Measurements from ENCODE around the gene POU6F2.
A peak's percentile ranks its signal among the peaks of the same experiment; 100 is the strongest.

POU6F2 gene

GRCh38 chr7:39265641-39266591 lies 288.2 kb downstream of the POU6F2 start:
- DNase-seq, result no peak

GRCh38 chr7:39269034-39269433 lies 291.3 kb downstream of the POU6F2 start:
- DNase-seq, result no peak

DNA sequence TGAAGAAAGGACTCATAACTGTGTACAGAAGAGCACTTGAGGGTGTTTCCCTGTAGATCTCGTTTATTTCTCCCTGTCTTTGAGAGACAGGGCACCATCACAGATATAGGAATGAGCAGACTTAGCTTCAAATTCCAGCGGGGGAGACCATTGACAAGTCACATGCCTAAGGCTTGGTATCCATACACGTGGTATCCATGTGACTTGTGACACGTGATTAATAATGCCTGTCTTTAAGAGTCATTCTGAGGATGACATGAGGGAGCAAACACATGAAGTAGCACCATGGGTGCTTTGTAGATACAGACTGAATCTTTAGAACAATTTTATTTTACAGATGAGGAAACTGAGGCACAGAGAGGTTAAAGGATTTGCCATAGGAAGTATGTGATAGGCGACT lies 292.3 kb downstream of the POU6F2 start:
- no peak for DNase-seq

GRCh38 chr7:39271402-39271801 lies 293.7 kb downstream of the POU6F2 start:
- DNase-seq, result peak; percentile 44

GRCh38 chr7:39272111-39272510 lies 294.4 kb downstream of the POU6F2 start:
- no peak for DNase-seq

GRCh38 chr7:39272691-39273090 lies 295.0 kb downstream of the POU6F2 start:
- DNase-seq, result no peak

DNA sequence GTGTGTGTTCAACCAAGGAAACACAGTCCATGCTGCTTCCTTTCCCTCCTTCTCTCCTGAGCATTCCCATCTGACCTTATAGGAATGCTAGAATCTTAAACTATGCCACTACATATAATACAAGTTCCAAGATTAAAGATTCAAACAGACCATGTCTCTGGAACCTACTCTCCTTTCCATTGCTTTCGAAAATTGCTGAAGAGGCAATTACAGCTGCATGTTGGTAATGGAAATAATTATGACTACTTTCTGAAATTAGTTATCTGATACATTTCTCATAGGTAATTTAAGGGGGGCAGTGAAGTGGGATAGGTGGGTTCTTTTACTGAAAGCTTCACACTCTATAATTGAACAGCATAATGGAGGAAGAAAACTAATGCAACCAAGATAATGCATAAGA lies 302.6 kb downstream of the POU6F2 start:
- DNase-seq, result no peak

- no peak for DNase-seq
Measured at GRCh38 chr7:39285256-39285655, 307.5 kb downstream of the POU6F2 start.

- DNase-seq, result no peak
Measured at GRCh38 chr7:39288303-39288702, 310.6 kb downstream of the POU6F2 start.

DNA sequence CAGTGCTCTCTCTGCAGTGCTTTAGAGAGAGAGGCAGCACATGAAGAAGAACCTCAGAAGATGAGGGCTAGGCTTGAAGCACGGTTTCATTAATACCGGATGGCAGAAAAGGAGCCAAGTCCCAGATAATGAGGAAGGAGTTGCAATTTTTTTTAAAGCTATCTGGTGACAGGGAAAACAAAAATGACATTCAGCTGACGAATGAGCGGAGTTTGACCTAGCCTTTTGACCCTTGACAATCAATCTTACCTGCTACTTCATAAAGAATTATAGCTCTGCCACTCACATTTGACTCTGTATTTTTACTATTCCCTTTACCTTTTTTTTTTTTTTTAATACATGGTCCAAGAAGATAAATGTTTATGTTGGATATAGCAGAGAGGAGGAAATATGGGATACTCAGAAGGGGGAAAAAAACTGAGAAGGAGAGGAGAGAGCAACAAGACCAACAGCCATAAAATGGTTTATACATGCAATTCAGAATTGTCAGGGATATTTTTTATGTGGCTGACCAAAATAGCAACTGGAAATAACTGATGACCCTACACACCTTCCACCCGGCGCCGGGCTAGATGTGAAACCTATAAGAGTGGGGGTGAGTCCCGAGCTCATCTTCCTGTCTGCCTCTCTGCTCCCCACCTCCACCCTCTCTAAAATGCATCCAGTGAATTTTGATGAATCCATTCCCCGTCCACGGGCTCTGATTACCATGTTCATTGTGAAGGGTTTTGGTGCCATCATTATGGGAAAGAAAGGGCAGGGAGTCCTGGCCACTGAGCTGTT lies 314.1 kb downstream of the POU6F2 start:
- DNase-seq, result no peak

- no peak for DNase-seq
Measured at GRCh38 chr7:39293056-39293823, 315.5 kb downstream of the POU6F2 start.

GRCh38 chr7:39294022-39294421 lies 316.3 kb downstream of the POU6F2 start:
- no peak for DNase-seq

DNA sequence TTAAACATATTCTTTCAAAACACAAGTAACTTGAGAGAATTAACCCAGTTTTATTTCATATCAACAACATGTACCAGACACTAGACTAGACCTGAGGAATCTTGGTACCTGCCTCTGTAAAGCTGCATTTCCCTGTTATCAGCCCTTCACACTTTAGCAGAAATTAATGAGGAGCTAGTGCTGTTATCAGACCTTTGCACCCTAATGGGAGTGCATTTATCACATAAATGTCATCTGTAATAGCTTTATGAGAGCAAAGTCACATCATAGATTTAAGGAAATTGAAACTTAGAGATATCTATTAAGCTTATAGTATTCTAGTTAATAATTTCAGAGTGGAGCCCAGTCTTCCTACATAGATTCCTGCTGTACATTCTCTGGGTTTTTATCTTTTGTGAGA lies 318.1 kb downstream of the POU6F2 start:
- DNase-seq, result no peak

GRCh38 chr7:39299695-39300094 lies 322.0 kb downstream of the POU6F2 start:
- no peak for DNase-seq

GRCh38 chr7:39300276-39300675 lies 322.6 kb downstream of the POU6F2 start:
- DNase-seq, result no peak

- DNase-seq, result no peak
Measured at GRCh38 chr7:39301543-39301942, 323.8 kb downstream of the POU6F2 start.

GRCh38 chr7:39304178-39304577 lies 326.5 kb downstream of the POU6F2 start:
- DNase-seq, result no peak

DNA sequence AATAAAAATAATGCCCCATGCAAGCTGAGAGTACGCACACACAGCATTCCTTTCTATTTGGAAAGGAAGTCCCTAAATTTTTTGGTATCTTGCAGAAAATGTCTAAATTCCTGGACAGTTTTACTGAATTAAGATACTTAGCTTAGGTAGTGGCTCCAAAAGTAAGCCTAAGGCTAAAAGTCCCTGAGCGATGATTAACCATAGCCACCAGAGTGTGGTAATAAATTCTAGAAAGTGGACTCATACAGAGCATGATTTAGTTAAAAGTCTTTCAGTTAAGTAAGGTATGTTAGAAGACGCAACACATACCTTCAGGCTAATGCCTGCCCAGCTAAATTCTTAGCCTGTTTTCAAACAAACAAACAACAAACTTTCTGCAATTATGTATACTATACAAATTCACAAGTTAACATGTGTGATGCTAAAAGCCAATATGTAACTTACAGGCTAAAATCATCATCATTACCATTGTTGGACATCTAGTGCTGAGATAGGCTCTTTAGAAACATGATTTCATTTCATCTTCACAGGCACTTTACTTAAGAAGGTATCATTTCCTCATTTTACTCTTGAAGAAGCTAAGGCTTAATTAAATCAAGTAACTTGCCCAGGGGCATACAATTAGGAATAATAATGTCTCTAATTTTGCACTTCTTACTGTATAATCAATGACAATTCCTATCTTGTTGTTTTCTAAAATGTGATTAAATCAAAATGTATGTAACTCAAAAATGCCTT lies 327.1 kb downstream of the POU6F2 start:
- DNase-seq, result no peak

DNA sequence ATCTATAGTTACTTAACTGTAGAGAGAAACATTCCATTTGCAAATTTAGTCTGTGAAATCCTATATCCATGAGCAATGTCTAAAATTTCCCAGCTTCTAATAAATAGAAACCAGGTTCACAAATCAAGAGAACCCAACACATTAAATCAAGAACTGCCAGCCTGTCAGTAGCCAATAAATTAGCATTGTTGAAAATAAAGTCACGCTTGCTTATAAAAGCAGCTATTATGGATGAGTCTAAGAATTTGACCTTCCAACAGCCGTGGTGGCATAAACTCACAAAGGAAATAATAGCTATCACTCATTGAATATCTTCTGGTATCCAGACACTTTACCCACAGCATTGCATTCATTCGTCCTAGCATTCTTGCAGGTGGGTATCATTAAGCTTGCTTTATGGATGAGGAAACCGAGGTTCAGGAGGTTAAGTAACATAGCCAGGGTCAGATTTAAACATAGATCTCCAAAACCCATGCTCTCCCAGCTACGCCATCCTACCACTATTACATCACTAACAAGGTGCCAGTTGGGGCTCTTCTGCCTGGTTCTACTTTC lies 328.4 kb downstream of the POU6F2 start:
- no peak for DNase-seq

DNA sequence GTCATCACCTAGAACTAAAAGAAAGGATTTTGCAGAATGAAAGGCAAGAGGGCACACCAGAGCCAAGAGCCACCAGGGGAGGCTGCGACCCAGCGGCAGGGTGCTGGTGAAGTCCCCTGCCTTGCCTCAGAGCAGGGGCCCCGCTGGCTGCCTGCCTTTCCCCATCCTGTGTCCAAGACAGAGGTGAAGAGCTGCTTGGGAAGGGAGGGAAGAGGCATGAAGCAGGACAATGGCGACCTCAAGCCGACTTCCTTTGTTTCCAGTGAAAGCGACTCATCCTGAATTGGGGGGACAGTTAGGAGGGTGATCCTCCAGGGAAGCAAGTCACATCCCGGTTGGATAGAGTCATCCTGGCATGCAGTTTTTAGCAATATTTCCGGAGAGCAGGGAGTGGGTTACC lies 333.0 kb downstream of the POU6F2 start:
- no peak for DNase-seq

DNA sequence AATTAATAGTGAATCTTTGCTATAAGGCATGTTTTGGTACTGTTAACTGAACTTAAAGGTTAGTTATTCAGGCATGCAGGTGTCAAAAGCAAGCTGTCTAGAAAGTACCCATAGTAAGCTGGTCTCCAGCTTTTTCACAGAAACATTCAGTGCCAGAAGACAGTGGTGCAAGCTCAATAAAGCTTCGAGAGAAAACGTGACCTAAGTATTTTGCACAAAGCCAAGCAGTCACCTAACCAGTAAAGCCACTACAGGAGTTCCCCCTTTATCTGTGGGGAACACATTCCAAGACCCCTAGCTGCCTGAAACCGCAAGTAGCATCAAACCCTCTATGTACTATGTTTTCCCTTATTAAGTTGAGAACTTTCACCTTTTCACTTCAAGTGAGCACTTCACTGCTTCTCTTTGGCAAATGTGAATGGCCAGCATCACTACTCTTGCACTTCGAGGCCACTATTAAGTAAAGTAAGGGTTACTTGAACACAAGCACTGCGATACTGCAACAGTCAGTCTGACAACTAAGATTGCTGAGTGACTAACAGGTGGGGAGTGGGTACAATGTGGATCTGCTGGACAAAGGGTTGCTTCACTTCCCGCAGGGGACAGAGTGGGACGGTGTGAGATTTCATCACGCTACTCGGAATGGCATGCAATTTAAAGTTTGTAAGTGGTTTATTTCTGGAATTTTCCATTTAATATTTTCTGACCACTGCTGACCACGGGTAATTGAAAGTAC lies 334.7 kb downstream of the POU6F2 start:
- DNase-seq, result no peak
